ENCODE results near the gene BTBD9. TPM values are rescaled to one million over a fixed set of nuclear protein-coding genes. Genes with fewer than 3 reads are reported as not detected.

The BTBD9 gene
- total RNA-seq, 4 donors from 2014 or later = 15.4 to 50.0 (median 21.9) TPM

- Histone ChIP-seq H3K4me3 (no peak overlapping the region), H3K27ac (no peak overlapping the region), H3K9me3 (no peaks in the 10 kb centered on the region), H3K36me3 (peaks cover 25% of the 10 kb centered on the region), H3K27me3 (no peaks in the 10 kb centered on the region), H3K4me1 (no peaks in the 10 kb centered on the region)
- DNase-seq (ENCODE audit: low spot score in 2 of 2) = no peak
- TF ChIP-seq EP300 (IDR thresholded peaks at IDR 0.05) (no peak), POLR2AphosphoS5 (IDR thresholded peaks at IDR 0.05) (no peak), CTCF (IDR thresholded peaks at IDR 0.05) (no peak), POLR2A (IDR thresholded peaks at IDR 0.05) (no peak)
- WGBS = 96% methylated on average over 6 of the region's 6 CpGs
Observed at GRCh38 chr6:38580030-38580429, 59.7 kb downstream of the BTBD9 start.

- TF ChIP-seq POLR2A (IDR thresholded peaks at IDR 0.05) (no peak), POLR2AphosphoS5 (IDR thresholded peaks at IDR 0.05) (no peak), EP300 (IDR thresholded peaks at IDR 0.05) (no peak), CTCF (IDR thresholded peaks at IDR 0.05) (no peak)
- Histone ChIP-seq H3K9me3 (no peaks in the 10 kb centered on the region), H3K27ac (no peak overlapping the region), H3K36me3 (peaks cover 25% of the 10 kb centered on the region), H3K4me3 (no peak overlapping the region), H3K27me3 (no peaks in the 10 kb centered on the region), H3K4me1 (no peaks in the 10 kb centered on the region)
- no peak for DNase-seq (ENCODE audit: low spot score in 2 of 2)
Observed at GRCh38 chr6:38579010-38579628, 60.6 kb downstream of the BTBD9 start.

- TF ChIP-seq POLR2AphosphoS5 (IDR thresholded peaks at IDR 0.05) (no peak), CTCF (IDR thresholded peaks at IDR 0.05) (no peak), POLR2A (IDR thresholded peaks at IDR 0.05) (no peak)
- peaks cover 25% of the 10 kb centered on the region for H3K36me3 ChIP-seq
- no peaks in the 10 kb centered on the region for H3K9me3 ChIP-seq
- no peaks in the 10 kb centered on the region for H3K4me1 ChIP-seq
- 90% methylated on average over 6 of the region's 6 CpGs for WGBS
- no peaks in the 10 kb centered on the region for H3K27me3 ChIP-seq
- no peak overlapping the region for H3K4me3 ChIP-seq
- no peak overlapping the region for H3K27ac ChIP-seq
- no peak for DNase-seq (ENCODE audit: low spot score in 2 of 2)
Observed at GRCh38 chr6:38578075-38578474, 61.7 kb downstream of the BTBD9 start.

GRCh38 chr6:38577492-38577891 lies 62.2 kb downstream of the BTBD9 start:
- no peaks in the 10 kb centered on the region for H3K4me1 ChIP-seq
- no peak overlapping the region for H3K4me3 ChIP-seq
- WGBS = 83% methylated on average over 2 of the region's 2 CpGs
- no peak for TF ChIP-seq EP300 (IDR thresholded peaks at IDR 0.05)
- no peak for TF ChIP-seq CTCF (IDR thresholded peaks at IDR 0.05)
- TF ChIP-seq POLR2AphosphoS5 (IDR thresholded peaks at IDR 0.05) = no peak
- no peak for TF ChIP-seq POLR2A (IDR thresholded peaks at IDR 0.05)
- no peaks in the 10 kb centered on the region for H3K27me3 ChIP-seq
- no peak for DNase-seq (ENCODE audit: low spot score in 2 of 2)
- H3K9me3 ChIP-seq = no peaks in the 10 kb centered on the region
- peaks cover 25% of the 10 kb centered on the region for H3K36me3 ChIP-seq
- no peak overlapping the region for H3K27ac ChIP-seq

GRCh38 chr6:38573801-38574395 lies 65.8 kb downstream of the BTBD9 start:
- TF ChIP-seq CTCF (IDR thresholded peaks at IDR 0.05) (no peak), POLR2AphosphoS5 (IDR thresholded peaks at IDR 0.05) (no peak), EP300 (IDR thresholded peaks at IDR 0.05) (no peak), POLR2A (IDR thresholded peaks at IDR 0.05) (no peak)
- Histone ChIP-seq H3K36me3 (peaks cover 9% of the 10 kb centered on the region), H3K27ac (no peak overlapping the region), H3K9me3 (no peaks in the 10 kb centered on the region), H3K27me3 (no peaks in the 10 kb centered on the region), H3K4me1 (no peaks in the 10 kb centered on the region), H3K4me3 (no peak overlapping the region)
- 91% methylated on average over 6 of the region's 6 CpGs for whole genome bisulfite sequencing
- no peak for DNase-seq (ENCODE audit: low spot score in 2 of 2)
